Trophoblast cell (in vitro differentiated cells and primary cell): ENCODE measurements around the gene MKNK1.

Experiments
- DNase-seq, 2 donors: peaks; one replicate each; pipeline ENCODE4 v3.0.0-alpha.2; 2016
- H2AFZ ChIP-seq: 2 replicates; pipeline ENCODE4 v1.6.1; 2013; ENCODE audit warnings: low read length, moderate library complexity, mild to moderate bottlenecking; ENCODE audit not compliant: insufficient read depth, poor library complexity
- H2AK5ac ChIP-seq: 2 replicates; pipeline ENCODE4 v1.6.1; 2013; ENCODE audit warnings: mild to moderate bottlenecking, low read length
- H2BK120ac ChIP-seq: 2 replicates; pipeline ENCODE4 v1.6.1; 2013; ENCODE audit warnings: low read length, mild to moderate bottlenecking, moderate library complexity; ENCODE audit not compliant: insufficient read depth, poor library complexity
- H2BK12ac ChIP-seq: 2 replicates; pipeline ENCODE4 v1.6.1; 2013; ENCODE audit warnings: mild to moderate bottlenecking, low read length, moderate library complexity
- H2BK5ac ChIP-seq: 2 replicates; pipeline ENCODE4 v1.6.1; 2013; ENCODE audit warnings: low read length, low read depth, moderate library complexity, mild to moderate bottlenecking; ENCODE audit not compliant: poor library complexity
- H3K14ac ChIP-seq: 2 replicates; pipeline ENCODE4 v1.6.1; 2013; ENCODE audit warnings: mild to moderate bottlenecking, low read length
- H3K18ac ChIP-seq: 2 replicates; pipeline ENCODE4 v1.6.1; 2013; ENCODE audit warnings: mild to moderate bottlenecking, low read length
- H3K23ac ChIP-seq: 2 replicates; pipeline ENCODE4 v1.6.1; 2013; ENCODE audit warnings: low read length
- H3K27ac ChIP-seq: 2 replicates; pipeline ENCODE4 v1.5.1; 2013; ENCODE audit warnings: low read depth, mild to moderate bottlenecking, inconsistent platforms, low read length, moderate library complexity
- H3K27me3 ChIP-seq: 2 replicates; pipeline ENCODE4 v1.6.1; 2013; ENCODE audit warnings: inconsistent platforms, mild to moderate bottlenecking, low read length, moderate library complexity; ENCODE audit not compliant: insufficient read depth
- H3K36me3 ChIP-seq, 2 experiments: 1 replicate in 1 of 2; 2 replicates in 1 of 2; pipeline ENCODE4 v1.6.1; 2013; ENCODE audit warnings: low read length in 2 of 2, mild to moderate bottlenecking in 2 of 2, moderate library complexity in 1 of 2; ENCODE audit not compliant: insufficient read depth in 2 of 2, control insufficient read depth in 1 of 2
- H3K4ac ChIP-seq: 2 replicates; pipeline ENCODE4 v1.6.1; 2013; ENCODE audit warnings: low read depth, mild to moderate bottlenecking, low read length, moderate library complexity
- H3K4me1 ChIP-seq, 2 experiments: 1 replicate in 1 of 2; 2 replicates in 1 of 2; pipeline ENCODE4 v1.6.1; 2013; ENCODE audit warnings: low read length in 2 of 2, mild to moderate bottlenecking in 2 of 2, moderate library complexity in 1 of 2; ENCODE audit not compliant: insufficient read depth in 2 of 2, control insufficient read depth in 1 of 2
- H3K4me2 ChIP-seq: 2 replicates; pipeline ENCODE4 v1.6.1; 2013; ENCODE audit warnings: inconsistent platforms, mild to moderate bottlenecking, low read length, moderate library complexity
- H3K4me3 ChIP-seq: 2 replicates; pipeline ENCODE4 v1.5.1; 2013; ENCODE audit warnings: mild to moderate bottlenecking, low read depth, low read length, inconsistent platforms
- H3K79me1 ChIP-seq: one replicate; pipeline ENCODE4 v1.6.1; 2013; ENCODE audit warnings: low read length
- H3K79me2 ChIP-seq: 2 replicates; pipeline ENCODE4 v1.6.1; 2013; ENCODE audit warnings: low read length, mild to moderate bottlenecking; ENCODE audit not compliant: control insufficient read depth, insufficient read depth, poor library complexity
- H3K9ac ChIP-seq: 2 replicates; pipeline ENCODE4 v1.6.1; 2013; ENCODE audit warnings: mild to moderate bottlenecking, low read length
- H3K9me3 ChIP-seq: 2 replicates; pipeline ENCODE4 v1.6.1; 2013; ENCODE audit warnings: low read depth, mild to moderate bottlenecking, control low read depth, inconsistent platforms, low read length; ENCODE audit not compliant: insufficient read depth
- H4K12ac ChIP-seq: 2 replicates; pipeline ENCODE4 v1.6.1; 2013; ENCODE audit warnings: low read depth, mild to moderate bottlenecking, low read length, moderate library complexity
- H4K8ac ChIP-seq: 2 replicates; pipeline ENCODE4 v1.6.1; 2013; ENCODE audit warnings: low read depth, mild to moderate bottlenecking, low read length, moderate library complexity
- H4K91ac ChIP-seq: one replicate; pipeline ENCODE4 v1.6.1; 2013; ENCODE audit warnings: low read depth, mild to moderate bottlenecking, low read length, moderate library complexity
- WGBS: extraction: QIAGEN DNeasy Blood & Tissue Kit; methylation state at CpG from one replicate; pipeline ENCODE4 v1.1.7; 2013; ENCODE audit warnings: missing lambda C conversion rate; ENCODE audit not compliant: insufficient read length, insufficient coverage; ENCODE audit errors: extremely low coverage; 5-methylcytosine and 5-hydroxymethylcytosine counted together

The MKNK1 gene

GRCh38 chr1:46619656-46620258, 15.7 kb upstream of the MKNK1 start:
- Histone ChIP-seq H3K4ac (no peak overlapping the region), H4K8ac (no peak overlapping the region), H4K91ac (no peak overlapping the region), H3K36me3 (no peaks in the 10 kb centered on the region), H3K9me3 (no peaks in the 10 kb centered on the region), H3K27ac (no peak overlapping the region), H2BK5ac (no peak overlapping the region), H4K12ac (no peak overlapping the region), H3K27me3 (no peaks in the 10 kb centered on the region), H3K4me2 (no peak overlapping the region), H3K79me2 (peaks cover 2% of the 10 kb centered on the region), H2BK12ac (no peak overlapping the region), H3K14ac (no peak overlapping the region), H2BK120ac (no peak overlapping the region), H3K4me1 (peaks cover 4 to 5% of the 10 kb centered on the region in 2 experiments), H3K79me1 (peaks cover 8% of the 10 kb centered on the region), H2AFZ (no peak overlapping the region), H2AK5ac (no peak overlapping the region), H3K23ac (no peak overlapping the region), H3K18ac (no peak overlapping the region), H3K9ac (no peak overlapping the region), H3K4me3 (no peak overlapping the region)
- no peak for DNase-seq
- no CpG with 5 or more reads among the region's 5 CpGs for WGBS

GRCh38 chr1:46618754-46619415, 14.8 kb upstream of the MKNK1 start:
- peaks cover 8 to 11% of the 10 kb centered on the region in 2 experiments for H3K4me1 ChIP-seq
- DNase-seq, result no peak

GRCh38 chr1:46617833-46618232, 13.8 kb upstream of the MKNK1 start:
- H2BK12ac ChIP-seq, result no peak overlapping the region
- no peak overlapping the region for H2BK5ac ChIP-seq
- no peak overlapping the region for H3K4ac ChIP-seq
- H2BK120ac ChIP-seq, result no peak overlapping the region
- peaks cover 8% of the 10 kb centered on the region for H3K79me1 ChIP-seq
- no peak overlapping the region for H4K91ac ChIP-seq
- peaks cover 2% of the 10 kb centered on the region for H3K79me2 ChIP-seq
- no peaks in the 10 kb centered on the region for H3K9me3 ChIP-seq
- H3K36me3 ChIP-seq, result no peaks in the 10 kb centered on the region
- H3K14ac ChIP-seq, result no peak overlapping the region
- H3K27ac ChIP-seq, result no peak overlapping the region
- H2AK5ac ChIP-seq, result no peak overlapping the region
- H3K4me2 ChIP-seq, result no peak overlapping the region
- DNase-seq, result no peak
- H4K8ac ChIP-seq, result no peak overlapping the region
- H3K4me1 ChIP-seq, result peaks cover 10 to 11% of the 10 kb centered on the region in 2 experiments
- no peaks in the 10 kb centered on the region for H3K27me3 ChIP-seq
- no peak overlapping the region for H3K9ac ChIP-seq
- H2AFZ ChIP-seq, result no peak overlapping the region
- H3K4me3 ChIP-seq, result no peak overlapping the region
- no CpG with 5 or more reads among the region's 3 CpGs for WGBS
- H3K18ac ChIP-seq, result no peak overlapping the region
- H4K12ac ChIP-seq, result no peak overlapping the region
- no peak overlapping the region for H3K23ac ChIP-seq

More at GRCh38 chr1:46618754-46619415, 14.8 kb upstream of the MKNK1 start:
- Histone ChIP-seq H2BK5ac (no peak overlapping the region), H3K4ac (no peak overlapping the region), H3K9ac (no peak overlapping the region), H3K79me1 (peaks cover 8% of the 10 kb centered on the region), H2BK12ac (no peak overlapping the region), H3K23ac (no peak overlapping the region), H3K4me3 (no peak overlapping the region), H4K91ac (no peak overlapping the region), H3K27ac (no peak overlapping the region), H3K79me2 (peaks cover 2% of the 10 kb centered on the region), H3K18ac (no peak overlapping the region), H3K36me3 (no peaks in the 10 kb centered on the region), H3K27me3 (no peaks in the 10 kb centered on the region), H2BK120ac (no peak overlapping the region), H3K14ac (no peak overlapping the region), H2AFZ (no peak overlapping the region), H4K12ac (no peak overlapping the region), H2AK5ac (no peak overlapping the region), H3K4me2 (no peak overlapping the region), H3K9me3 (no peaks in the 10 kb centered on the region), H4K8ac (no peak overlapping the region)
- WGBS, result no CpG with 5 or more reads among the region's 4 CpGs

- Histone ChIP-seq H3K27ac (no peak overlapping the region), H3K4me2 (peak overlapping the region; percentile 88), H4K8ac (peak overlapping the region; percentile 50), H2BK120ac (peak overlapping the region; percentile 78), H3K36me3 (no peaks in the 10 kb centered on the region), H3K14ac (no peak overlapping the region), H2AFZ (peak overlapping the region; percentile 93), H4K12ac (no peak overlapping the region), H3K18ac (peak overlapping the region; percentile 14), H3K9me3 (no peaks in the 10 kb centered on the region), H3K79me2 (peaks cover 2% of the 10 kb centered on the region), H2BK5ac (no peak overlapping the region), H3K9ac (no peak overlapping the region), H3K4ac (no peak overlapping the region), H4K91ac (peak overlapping the region; percentile 20), H2AK5ac (no peak overlapping the region), H2BK12ac (peak overlapping the region; percentile 51), H3K27me3 (no peaks in the 10 kb centered on the region), H3K4me3 (peak overlapping the region; percentile 83), H3K23ac (no peak overlapping the region), H3K79me1 (peaks cover 8% of the 10 kb centered on the region), H3K4me1 (peaks cover 10 to 11% of the 10 kb centered on the region in 2 experiments)
- WGBS, result no CpG with 5 or more reads among the region's 10 CpGs
- DNase-seq, result peak in 1 of 2 donors; percentile 55
Measured at GRCh38 chr1:46617108-46617800, 13.2 kb upstream of the MKNK1 start.
